SH-SY5Y (cell line): Measurements from ENCODE around the gene FBXL14.

Experiments
- GATA2 ChIP-seq: IDR thresholded peaks from 2 replicates; pipeline ENCODE4 v1.6.1; 2011; ENCODE audit warnings: mild to moderate bottlenecking, low read depth, low read length
- GATA3 ChIP-seq: IDR thresholded peaks from 2 replicates; pipeline ENCODE4 v1.6.1; 2011; ENCODE audit warnings: low read depth, mild to moderate bottlenecking, low read length, moderate library complexity

Gene FBXL14

GRCh38 chr12:1630133-1630826 is 35.9 kb upstream of the FBXL14 start:
- TF ChIP-seq GATA3: no peak
- TF ChIP-seq GATA2: no peak

GRCh38 chr12:1629338-1630132 is 35.2 kb upstream of the FBXL14 start:
- TF ChIP-seq GATA2 (peak; percentile 99), GATA3 (no peak; the same call in none of the 2 replicates)

- TF ChIP-seq GATA2: peak; percentile 28; the same call in 1 of the 2 replicates
- no peak for TF ChIP-seq GATA3
Observed at GRCh38 chr12:1628666-1629337, 34.4 kb upstream of the FBXL14 start, which contains the start of gene WNT5B. Gene WNT5B (plus strand): TSS chr12:1629231. CDS start chr12:1631355, 2,124 bp downstream.

- no peak for TF ChIP-seq GATA2
- TF ChIP-seq GATA3: no peak
Observed at GRCh38 chr12:1622406-1622805, 28.0 kb upstream of the FBXL14 start.

- no peak for TF ChIP-seq GATA2
- TF ChIP-seq GATA3: no peak
Observed at GRCh38 chr12:1620092-1620491, 25.7 kb upstream of the FBXL14 start.

GRCh38 chr12:1619587-1619986 is 25.2 kb upstream of the FBXL14 start:
- TF ChIP-seq GATA3: no peak
- TF ChIP-seq GATA2: no peak

GRCh38 chr12:1619159-1619558 is 24.8 kb upstream of the FBXL14 start:
- TF ChIP-seq GATA2: no peak
- no peak for TF ChIP-seq GATA3

GRCh38 chr12:1618489-1618888 is 24.1 kb upstream of the FBXL14 start:
- TF ChIP-seq GATA2: no peak
- TF ChIP-seq GATA3: no peak

- TF ChIP-seq GATA2 (no peak), GATA3 (no peak)
Observed at GRCh38 chr12:1616233-1617066, 22.1 kb upstream of the FBXL14 start.

GRCh38 chr12:1614360-1614759 is 20.0 kb upstream of the FBXL14 start:
- no peak for TF ChIP-seq GATA2
- TF ChIP-seq GATA3: no peak

GRCh38 chr12:1613860-1614259 is 19.5 kb upstream of the FBXL14 start:
- no peak for TF ChIP-seq GATA3
- no peak for TF ChIP-seq GATA2

GRCh38 chr12:1611803-1612572 is 17.6 kb upstream of the FBXL14 start:
- no peak for TF ChIP-seq GATA2
- no peak for TF ChIP-seq GATA3

- no peak for TF ChIP-seq GATA3
- no peak for TF ChIP-seq GATA2
Observed at GRCh38 chr12:1610072-1610643, 15.8 kb upstream of the FBXL14 start.
